Measurements from ENCODE around the gene DUSP23. TPM values are rescaled to one million over a fixed set of nuclear protein-coding genes. Genes with fewer than 3 reads are reported as not detected.

Gene DUSP23
- total RNA-seq, 1 donor from 2014 or later, result 16.5 TPM

- no peaks in the 10 kb centered on the region for H3K4me1 Mint-ChIP-seq (ENCODE audit: unreplicated experiment)
- DNase-seq (ENCODE audit: extremely low spot score, unreplicated experiment), result no peak
- no peak overlapping the region for H3K4me3 Mint-ChIP-seq (ENCODE audit: unreplicated experiment)
- H3K36me3 Mint-ChIP-seq (ENCODE audit: unreplicated experiment), result no peaks in the 10 kb centered on the region
- no peak overlapping the region for H3K27ac Mint-ChIP-seq (ENCODE audit: unreplicated experiment)
- H3K27me3 Mint-ChIP-seq (ENCODE audit: unreplicated experiment), result peaks cover 30% of the 10 kb centered on the region
- TF ChIP-seq CTCF (IDR thresholded peaks at IDR 0.05), result no peak
- no peaks in the 10 kb centered on the region for H3K9me3 Mint-ChIP-seq (ENCODE audit: unreplicated experiment)
Measured at GRCh38 chr1:159791031-159791430, 10.3 kb downstream of the DUSP23 start.

GRCh38 chr1:159791461-159791860, 10.7 kb downstream of the DUSP23 start:
- no peak for DNase-seq (ENCODE audit: extremely low spot score, unreplicated experiment)
- Mint-ChIP-seq H3K27ac (ENCODE audit: unreplicated experiment) (no peak overlapping the region), H3K9me3 (ENCODE audit: unreplicated experiment) (no peaks in the 10 kb centered on the region), H3K27me3 (ENCODE audit: unreplicated experiment) (peaks cover 30% of the 10 kb centered on the region), H3K4me3 (ENCODE audit: unreplicated experiment) (no peak overlapping the region), H3K36me3 (ENCODE audit: unreplicated experiment) (no peaks in the 10 kb centered on the region), H3K4me1 (ENCODE audit: unreplicated experiment) (no peaks in the 10 kb centered on the region)
- TF ChIP-seq CTCF (IDR thresholded peaks at IDR 0.05), result no peak

- Mint-ChIP-seq H3K9me3 (ENCODE audit: unreplicated experiment) (no peaks in the 10 kb centered on the region), H3K4me3 (ENCODE audit: unreplicated experiment) (no peak overlapping the region), H3K4me1 (ENCODE audit: unreplicated experiment) (no peaks in the 10 kb centered on the region), H3K27ac (ENCODE audit: unreplicated experiment) (no peak overlapping the region), H3K27me3 (ENCODE audit: unreplicated experiment) (peaks cover 29% of the 10 kb centered on the region), H3K36me3 (ENCODE audit: unreplicated experiment) (no peaks in the 10 kb centered on the region)
- TF ChIP-seq CTCF (IDR thresholded peaks at IDR 0.05), result no peak
- no peak for DNase-seq (ENCODE audit: extremely low spot score, unreplicated experiment)
Measured at GRCh38 chr1:159795534-159795933, 14.8 kb downstream of the DUSP23 start.

- Mint-ChIP-seq H3K27ac (ENCODE audit: unreplicated experiment) (no peak overlapping the region), H3K36me3 (ENCODE audit: unreplicated experiment) (no peaks in the 10 kb centered on the region), H3K9me3 (ENCODE audit: unreplicated experiment) (no peaks in the 10 kb centered on the region), H3K4me1 (ENCODE audit: unreplicated experiment) (no peaks in the 10 kb centered on the region), H3K4me3 (ENCODE audit: unreplicated experiment) (no peak overlapping the region), H3K27me3 (ENCODE audit: unreplicated experiment) (peaks cover 1% of the 10 kb centered on the region)
- DNase-seq (ENCODE audit: extremely low spot score, unreplicated experiment), result no peak
- TF ChIP-seq CTCF (IDR thresholded peaks at IDR 0.05), result peak; percentile 80
Measured at GRCh38 chr1:159798893-159799292, 18.1 kb downstream of the DUSP23 start.

DNA sequence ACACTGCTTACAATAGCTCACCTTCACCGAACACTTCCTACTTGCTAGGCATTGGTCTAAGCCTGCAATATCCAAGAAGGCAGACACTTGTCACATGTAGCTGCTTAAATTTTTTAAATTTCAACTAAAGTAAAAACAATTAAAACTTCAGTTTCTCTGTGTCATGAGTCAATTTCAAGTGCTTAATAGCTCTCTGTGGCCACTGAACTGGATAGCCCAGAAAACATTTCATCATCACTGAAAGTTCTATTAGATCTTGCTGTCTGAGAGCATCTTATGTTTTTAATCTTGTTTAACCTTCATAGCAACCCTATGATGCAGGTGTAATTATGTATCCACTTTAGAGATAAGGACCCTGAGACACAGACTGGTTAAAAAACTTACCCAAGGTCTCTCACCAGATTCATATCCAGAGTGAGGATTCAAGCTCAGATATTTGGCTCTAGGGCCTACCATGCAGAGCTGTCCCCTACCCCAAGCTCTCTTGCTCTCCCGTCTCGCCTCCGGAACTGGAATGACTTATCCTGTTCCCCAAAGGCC, 18.8 kb downstream of the DUSP23 start:
- DNase-seq (ENCODE audit: extremely low spot score, unreplicated experiment), result no peak
- Mint-ChIP-seq H3K27ac (ENCODE audit: unreplicated experiment) (no peak overlapping the region), H3K4me3 (ENCODE audit: unreplicated experiment) (no peak overlapping the region), H3K27me3 (ENCODE audit: unreplicated experiment) (no peaks in the 10 kb centered on the region), H3K36me3 (ENCODE audit: unreplicated experiment) (no peaks in the 10 kb centered on the region), H3K4me1 (ENCODE audit: unreplicated experiment) (no peaks in the 10 kb centered on the region), H3K9me3 (ENCODE audit: unreplicated experiment) (no peaks in the 10 kb centered on the region)
- TF ChIP-seq CTCF (IDR thresholded peaks at IDR 0.05), result no peak

Data from osteocyte (in vitro differentiated cells).